Middle frontal gyrus (tissue), 1 donor: ENCODE measurements around the gene RAB5A.
"Not testable (repeated sequence)": the region's sequence is repeated elsewhere in the genome, so short reads cannot be mapped to it uniquely, and the experiment has no call there.

Source experiments
- DNase-seq: peaks from one replicate; pipeline ENCODE4 v3.0.0-alpha.2; 2015; ENCODE audit warnings: low spot score; ENCODE audit errors: extremely low spot score

Gene RAB5A, protein sequence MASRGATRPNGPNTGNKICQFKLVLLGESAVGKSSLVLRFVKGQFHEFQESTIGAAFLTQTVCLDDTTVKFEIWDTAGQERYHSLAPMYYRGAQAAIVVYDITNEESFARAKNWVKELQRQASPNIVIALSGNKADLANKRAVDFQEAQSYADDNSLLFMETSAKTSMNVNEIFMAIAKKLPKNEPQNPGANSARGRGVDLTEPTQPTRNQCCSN

DNA sequence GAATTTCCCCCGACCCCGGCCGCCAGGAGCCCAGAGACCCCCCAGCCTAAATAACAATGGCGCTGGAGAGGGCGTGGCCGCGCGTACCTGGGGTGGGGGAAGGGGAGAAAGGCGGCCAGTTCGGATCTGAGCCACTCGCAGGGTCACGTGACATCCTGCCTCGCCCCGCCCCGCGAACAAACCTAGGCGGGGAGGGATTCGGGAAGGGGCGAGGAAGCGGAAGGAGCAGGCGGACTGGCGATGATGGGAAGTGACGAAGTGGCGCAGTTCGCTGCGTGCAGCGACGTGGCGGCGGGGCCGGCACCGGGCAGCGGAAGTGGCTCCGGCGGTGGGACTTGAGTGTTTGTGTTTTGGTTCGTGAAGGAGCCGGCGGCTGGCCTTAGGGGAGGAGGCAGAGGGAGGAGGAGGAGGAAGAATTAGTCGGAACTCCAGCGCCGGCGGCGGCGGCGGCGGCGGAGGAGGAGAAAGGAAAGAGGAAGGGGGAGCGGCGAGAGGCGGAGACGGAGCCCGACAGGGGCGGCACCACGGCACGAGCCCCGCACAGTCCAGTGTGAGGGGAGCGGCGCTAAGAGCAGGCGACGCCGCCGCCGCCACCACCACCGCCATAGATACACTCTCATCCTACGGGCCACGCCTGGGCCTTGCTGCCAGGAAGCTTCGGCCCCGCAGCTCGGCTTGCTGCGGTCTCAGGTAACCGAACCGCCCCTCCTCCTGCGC is at the start of gene RAB5A:
TSS of gene RAB5A (plus strand) at position 266 of the 717 bp plus-strand sequence. CDS start 3,802 bp downstream, outside the sequence.
- peak; percentile 96 for DNase-seq

DNA sequence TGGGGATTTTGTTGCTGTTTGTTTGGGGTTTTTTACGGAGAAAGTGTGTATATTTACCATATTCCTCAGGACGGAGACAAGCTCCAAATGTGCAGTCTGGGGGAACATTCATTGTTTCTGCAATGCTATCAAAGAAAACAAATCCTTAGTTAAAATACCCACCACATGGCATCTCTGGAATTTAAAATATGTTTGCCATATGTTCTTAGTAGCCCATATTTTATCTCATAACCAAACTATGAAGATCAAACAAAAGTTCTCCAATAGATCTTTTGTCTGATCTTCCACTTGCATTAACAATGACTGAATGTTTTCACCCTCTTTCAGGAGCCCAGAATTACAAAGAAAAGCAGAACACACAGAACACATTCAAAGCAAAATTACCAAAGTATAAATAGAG is 48.2 kb upstream of the RAB5A start:
- no peak for DNase-seq

DNA sequence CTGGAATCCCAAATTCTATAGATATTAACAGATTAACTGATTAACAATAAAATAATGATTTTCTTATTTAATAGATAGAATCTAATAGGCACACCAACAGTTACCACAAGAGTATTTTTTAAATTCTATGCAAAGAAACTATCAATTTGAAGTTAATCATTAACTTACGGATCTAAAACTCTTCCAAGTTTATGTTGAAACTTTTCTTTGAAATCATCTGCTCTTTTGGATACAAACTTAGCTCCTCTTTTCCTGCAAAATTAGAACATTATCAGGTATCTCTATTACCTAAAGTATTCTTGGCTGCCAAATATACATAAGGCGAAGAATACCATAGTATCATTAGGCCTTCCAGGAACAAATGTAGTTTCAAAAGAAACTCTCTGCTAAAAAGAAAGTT is 47.6 kb upstream of the RAB5A start:
- no peak for DNase-seq

DNA sequence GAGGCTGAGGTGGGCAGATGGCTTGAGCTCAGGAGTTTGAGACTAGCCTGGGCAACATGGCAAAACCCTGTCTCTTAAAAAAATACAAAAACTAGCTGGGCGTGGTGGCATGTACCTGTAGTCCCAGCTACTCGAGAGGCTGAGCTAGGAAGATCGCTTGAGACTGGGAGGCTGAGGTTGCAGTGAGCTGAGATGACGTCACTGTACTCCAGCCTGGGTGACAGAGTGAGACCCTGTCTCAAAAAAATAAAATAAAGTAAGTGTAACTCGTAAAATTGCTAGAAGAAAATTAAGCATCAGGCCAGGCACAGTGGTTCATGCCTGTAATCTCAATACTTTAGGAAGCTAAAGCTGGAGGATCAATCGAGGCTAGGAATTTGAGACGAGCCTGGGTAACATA is 47.1 kb upstream of the RAB5A start:
- DNase-seq: not testable (repeated sequence)

DNA sequence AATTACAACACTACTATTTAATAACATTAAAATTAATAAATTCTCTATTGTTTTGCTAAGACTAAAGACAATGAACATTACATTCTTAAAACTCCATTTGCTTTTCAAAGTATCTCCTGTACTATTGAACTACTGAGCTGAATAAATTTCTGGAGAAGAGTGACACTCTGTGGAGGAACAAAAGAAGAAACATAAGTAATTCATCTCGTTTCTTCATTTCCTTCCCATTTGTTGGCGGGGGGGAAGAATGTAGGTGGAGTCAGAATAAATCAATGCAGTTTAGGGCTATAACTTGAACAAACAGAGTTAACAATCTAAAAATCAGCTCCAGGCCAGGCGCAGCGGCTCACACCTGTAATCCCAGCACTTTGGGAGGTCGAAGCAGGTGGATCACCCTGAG is 45.6 kb upstream of the RAB5A start:
- no peak for DNase-seq

DNA sequence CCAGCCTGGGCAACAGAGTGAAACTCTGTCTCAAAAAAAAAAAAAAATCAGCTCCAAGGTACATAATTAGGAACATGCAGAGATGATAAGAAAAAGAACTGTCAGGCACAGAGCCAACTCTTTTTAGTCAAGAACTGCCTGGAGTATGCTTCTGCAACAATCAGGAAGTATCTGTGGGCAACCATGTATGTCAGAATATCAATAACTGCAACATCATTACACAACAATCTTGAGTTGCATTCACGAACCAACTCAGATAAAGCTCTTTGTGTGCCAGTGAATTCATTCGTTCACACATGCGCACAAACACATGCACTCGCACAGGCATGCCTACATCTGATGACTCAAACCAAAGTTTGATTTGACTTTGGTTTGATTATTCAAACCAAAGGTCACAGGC is 45.0 kb upstream of the RAB5A start:
- DNase-seq: no peak

DNA sequence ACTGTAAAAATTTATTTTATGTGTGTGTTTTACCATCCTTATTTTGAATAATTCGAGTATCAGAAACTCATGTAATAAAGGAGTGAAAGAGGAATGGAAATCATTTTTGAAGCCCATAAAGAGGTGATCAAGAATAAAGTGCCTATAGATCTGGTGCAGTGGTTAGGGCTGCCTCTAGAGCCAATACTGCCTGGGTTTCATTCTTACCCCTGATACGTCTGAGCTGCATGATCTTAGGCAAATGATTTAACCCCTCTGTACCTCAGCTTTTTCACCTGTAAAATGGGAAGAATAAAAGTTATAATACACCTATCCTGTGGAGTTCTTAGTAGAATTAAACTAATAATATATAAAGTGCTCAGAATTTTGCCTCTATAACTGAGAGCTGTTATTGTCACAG is 43.2 kb upstream of the RAB5A start:
- no peak for DNase-seq

DNA sequence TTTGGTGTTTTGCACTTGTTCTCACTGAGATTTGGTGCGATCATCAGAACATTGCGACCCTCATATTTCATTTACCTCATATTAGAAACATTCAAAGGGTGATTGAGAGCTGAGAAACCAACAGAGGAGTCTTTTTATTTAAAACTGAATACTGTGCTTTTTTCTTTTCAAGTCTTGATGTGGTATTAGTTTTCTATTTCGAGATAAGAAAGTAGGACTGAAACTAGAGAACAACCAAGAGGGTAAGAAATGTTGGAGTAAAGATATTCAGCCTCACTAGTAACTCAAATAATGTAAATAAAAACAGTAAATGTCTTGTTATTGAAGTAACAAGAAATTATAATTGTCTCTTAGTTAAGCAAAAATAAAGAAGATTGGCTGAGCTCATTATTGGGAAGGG is 39.4 kb upstream of the RAB5A start:
- no peak for DNase-seq

DNA sequence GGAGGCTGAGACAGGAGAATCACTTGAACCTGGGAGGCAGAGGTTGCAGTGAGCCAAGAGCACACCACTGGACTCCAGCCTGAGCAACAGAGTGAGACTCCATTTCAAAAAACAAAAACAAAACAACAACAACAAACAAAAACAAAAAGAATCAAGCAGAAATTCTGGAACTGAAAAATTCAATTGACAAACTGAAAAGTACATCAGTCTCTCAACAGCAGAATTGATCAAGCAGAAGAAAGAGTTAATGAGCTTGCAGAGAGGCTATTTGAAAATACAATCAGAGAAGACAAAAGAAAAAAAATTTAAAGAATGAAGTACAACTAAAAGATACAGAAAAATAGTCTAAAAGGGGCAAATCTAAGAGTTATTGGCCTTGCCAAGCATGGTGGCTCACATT is 35.4 kb upstream of the RAB5A start:
- no peak for DNase-seq

DNA sequence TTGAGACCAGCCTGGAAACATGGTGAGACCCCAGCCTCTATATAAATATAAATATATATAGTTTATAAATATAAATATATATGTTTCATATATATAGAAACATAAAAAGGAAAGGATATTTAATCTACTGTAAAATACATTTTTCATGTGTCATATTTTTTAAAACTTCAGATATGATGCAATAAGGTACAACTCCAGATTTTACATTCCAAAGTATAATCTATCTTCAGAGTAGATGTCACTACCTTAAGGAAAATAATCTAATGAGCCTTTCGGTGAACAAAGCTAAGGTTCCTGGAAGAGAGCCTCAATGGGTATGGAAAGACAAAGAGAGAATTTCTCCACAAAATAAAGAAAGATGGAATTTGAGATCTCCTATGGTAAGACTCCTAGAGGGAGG is 29.7 kb upstream of the RAB5A start:
- no peak for DNase-seq

DNA sequence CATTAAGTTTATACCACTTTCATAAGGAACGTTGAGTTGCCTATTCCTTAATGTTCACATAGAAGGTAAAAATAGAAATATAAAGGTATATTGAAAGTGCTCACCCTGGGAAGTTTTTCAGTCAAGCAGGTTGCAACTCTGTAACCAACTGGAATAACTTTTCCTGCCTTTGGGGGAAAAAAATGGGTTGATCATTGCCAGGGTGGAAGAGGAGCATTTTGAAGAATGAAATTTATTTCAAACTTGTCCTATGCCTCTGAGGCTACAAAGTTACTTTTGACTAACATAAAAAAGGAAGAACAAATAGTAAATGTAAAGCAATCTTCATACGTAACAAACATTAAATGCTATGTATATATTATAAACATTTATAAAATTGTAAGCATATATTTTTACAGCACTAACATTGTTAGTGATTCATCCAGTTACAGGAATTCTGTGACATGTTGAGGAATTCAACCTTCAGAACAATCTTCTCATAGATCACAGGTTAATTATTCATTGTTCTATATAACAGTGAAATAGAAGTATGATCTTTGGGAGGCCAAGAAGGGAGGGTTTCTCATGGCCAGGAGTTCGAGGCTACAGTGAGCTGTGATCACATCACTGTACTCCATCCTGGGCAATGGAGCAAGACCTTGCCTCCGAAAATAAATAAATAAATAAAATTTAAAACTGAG is 26.4 kb upstream of the RAB5A start:
- DNase-seq: no peak

DNA sequence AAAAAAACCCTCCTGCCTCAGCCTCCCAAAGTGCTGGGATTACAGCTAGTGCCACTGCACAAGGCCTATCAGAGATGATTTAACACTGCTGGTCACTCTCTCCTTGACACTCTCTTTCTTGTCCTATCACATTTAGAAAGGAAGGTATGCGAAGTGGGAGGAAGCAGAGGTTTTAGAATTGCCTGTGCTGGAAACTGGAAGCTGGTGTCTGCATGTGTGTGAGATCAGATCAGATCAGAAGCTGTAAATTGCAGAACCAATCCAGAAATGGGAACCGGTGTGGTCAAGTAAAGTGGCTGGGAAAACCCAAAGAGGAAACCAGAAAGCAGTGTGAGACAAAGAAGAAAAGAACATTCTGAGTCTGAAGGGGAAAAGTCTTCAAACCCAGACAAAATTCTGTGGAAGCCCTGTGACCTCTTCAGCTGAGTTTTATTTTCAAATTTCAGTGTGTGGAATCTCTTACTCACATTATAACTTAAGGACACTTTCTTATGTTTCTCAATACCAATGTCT is 15.7 kb upstream of the RAB5A start:
- no peak for DNase-seq

DNA sequence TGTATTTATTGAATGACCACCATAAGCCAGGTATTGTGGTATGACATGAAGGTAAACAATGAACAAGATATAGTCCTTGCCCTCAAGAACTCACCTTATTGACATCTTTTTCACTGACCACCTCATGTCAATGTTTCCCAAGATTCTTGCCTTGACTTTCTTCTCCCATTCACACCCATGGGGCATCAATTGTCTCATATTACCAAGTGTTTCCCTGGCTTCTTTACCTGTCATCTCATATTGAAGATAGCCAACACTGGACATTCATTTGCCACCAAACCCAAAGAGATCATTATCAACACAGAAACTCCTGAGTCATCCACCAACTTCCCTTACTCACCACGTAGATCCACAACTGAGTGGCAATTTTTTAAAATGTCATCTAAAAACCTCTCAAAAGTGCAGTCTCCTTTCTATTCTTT is 15.1 kb upstream of the RAB5A start:
- DNase-seq: no peak

DNA sequence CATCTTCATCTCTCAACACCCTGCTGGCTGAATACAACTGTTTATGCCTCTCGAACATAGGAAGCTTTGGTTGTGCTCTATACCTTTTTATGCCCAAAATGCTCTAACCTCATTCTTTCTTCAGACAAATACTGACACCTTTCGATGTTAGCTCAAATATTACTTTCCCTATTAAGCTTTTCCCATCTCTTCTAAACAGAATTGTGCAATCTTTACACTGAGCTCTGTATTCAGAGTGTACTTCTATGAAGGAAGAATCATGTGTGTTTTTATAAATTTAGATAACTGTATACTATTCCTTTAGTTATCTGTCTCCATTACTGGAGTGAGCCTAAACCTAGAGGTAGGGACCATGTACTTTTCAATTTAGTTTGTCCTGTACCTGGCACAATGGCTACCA is 14.5 kb upstream of the RAB5A start:
- DNase-seq: no peak

DNA sequence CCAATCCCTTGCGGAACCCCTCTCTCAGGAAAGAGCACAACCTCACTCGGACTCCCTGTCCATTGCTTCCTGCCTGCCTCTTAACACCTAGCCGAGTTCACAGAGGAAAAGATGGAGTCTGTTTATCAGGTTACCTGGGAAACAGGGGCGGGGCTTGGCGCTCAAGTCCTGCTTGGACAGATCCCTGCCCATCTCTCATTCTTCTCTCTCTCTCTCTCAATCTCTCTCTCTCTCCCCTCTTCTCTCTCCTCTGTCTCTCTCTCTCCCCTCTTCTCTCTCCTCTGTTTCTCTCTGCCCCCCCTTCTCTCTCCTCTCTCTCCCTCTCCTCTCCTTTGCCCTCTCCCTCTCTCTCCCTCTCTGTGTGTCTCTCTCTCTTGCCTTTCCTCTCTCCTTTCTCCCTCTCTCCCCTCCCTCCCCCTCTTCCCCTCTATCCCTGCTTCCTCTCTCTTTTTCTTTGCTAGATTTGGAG is 12.8 kb upstream of the RAB5A start, which contains the start of gene EFHB:
TSS of gene EFHB (minus strand) at position 120 of the 469 bp plus-strand sequence. CDS start 199 bp downstream, outside the sequence.
- no peak for DNase-seq

DNA sequence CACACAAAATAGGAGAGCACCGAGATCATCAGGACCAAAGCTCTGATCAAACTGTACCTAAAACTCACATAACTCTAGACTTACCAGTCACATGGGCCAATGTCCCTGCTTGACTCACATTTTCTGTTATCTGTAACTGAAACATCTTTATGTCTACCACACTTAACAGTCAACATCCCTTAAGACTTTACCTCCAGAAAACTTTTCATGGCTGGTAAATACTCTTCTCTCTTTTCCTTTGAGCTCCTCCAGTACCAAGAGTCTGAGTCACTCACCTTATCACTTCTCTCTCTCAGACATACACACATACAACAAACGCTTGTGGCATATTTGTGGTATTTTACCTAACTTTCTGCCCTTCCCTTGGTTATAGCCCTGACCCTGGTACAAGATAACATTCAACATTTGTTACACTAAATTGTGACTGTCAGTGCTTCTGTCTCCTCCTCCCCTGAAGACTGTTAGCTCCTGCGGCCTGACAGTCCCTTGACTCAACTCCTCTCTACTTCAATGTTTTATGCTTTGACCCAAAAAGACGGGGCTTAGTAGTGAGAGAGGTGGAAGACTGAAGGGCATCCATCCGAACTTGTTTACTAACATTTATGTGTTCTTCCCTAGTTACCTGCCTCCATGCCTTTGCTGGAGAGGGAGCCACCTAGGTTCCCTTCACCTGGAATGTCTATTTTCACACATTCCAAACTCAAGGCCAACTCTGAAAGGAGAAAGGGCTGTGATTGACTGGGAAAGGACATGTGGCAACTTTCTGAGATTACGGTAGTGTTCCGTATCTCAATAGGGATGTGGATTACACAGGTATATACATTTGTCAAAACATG is 9.2 kb upstream of the RAB5A start:
- DNase-seq: no peak

DNA sequence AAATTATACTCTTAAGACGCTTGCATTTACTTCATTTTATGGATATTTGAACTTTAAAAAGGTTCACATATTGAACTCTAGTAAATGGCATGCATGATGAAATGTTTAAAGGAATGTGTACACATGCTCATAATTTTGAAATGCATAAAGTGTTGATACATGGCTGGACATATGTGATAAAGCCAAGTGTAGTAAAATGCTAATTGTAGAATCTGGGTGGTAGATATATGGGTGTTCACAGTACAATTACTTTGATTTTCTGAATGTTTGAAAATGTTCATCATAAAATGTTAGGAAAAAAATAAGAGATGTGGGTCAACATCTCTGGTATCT is 8.6 kb upstream of the RAB5A start:
- DNase-seq: no peak

DNA sequence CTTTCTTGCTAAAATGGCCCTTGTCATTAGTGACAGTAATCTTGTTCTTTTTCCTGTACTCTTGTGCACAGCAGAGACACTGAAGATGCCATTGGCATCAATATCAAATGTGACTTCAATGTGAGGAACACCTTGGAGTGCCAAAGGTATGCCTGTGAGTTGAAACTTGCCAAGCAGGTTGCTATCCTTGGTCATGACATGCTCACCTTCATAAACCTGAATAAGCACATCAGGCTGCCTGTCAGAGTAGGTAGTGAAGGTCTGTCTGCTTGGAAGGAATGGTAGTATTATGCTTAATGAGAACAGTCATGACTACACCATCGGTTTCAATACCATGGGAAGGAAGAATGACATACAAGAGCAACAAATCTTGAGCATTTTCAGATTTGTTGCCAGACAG is 6.3 kb upstream of the RAB5A start:
- DNase-seq: no peak

DNA sequence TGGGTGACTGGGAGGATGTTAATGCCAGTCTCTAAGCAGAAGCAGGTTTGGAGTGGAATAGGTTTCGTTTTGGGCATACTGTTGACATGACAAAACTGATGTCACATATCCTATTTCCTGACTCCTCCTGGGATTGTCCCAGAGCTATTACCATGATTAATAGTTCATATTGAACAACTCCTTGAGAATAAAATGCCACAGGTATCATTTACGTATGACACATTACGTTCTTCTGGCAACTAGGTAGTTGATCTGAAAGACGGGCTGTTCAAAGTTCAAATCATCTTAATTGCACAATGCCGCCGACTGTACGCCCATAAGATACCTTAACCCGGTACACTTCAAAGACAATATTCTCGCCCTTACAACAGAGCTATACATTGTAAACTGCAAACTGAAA is 1.4 kb upstream of the RAB5A start:
- no peak for DNase-seq

DNA sequence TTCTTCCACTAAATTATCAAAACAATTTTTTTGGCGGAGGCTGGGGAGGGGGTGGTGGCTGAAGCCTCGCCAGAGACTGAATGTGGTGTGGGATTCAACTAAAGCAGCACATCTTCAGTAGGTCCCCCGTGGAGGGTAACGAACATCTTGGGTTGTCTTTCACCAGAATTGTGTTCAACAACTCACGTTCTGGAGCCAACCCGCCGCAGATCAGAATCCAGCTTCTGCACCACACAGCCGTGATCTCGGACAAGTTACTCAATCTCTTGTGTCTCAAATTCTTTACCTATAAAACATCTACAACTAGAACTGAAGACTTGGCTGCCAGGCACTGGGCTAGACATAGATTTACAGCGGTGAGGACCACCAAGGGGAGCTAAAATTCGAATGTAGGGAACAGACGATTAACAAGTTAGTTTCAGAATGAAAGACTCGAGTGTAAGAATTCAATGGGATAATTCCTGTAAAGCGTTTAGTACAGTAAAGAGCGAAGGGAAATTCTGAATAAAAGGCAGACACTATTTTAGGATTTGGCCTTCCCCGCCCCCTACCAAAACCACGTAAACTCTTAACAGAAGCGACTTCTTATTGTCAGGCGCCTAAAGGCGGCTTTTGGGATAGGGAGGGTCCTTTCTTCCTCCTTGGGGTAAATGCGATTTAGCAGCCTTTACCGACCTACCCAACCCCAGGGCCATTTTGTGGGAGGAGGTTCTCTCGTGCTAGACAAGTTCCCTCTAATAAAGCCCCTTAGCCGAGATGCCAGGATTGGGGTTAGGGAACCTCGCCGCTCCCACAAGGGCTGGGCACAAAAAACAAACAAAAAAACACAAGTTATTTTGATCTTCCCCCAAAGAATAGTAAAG is 697 bp upstream of the RAB5A start:
- no peak for DNase-seq
